ENCODE measurements around the gene CACHD1. TPM values are rescaled to one million over a fixed set of nuclear protein-coding genes. Genes with fewer than 3 reads are reported as not detected.

Gene CACHD1
- total RNA-seq, 1 experiment from 2014 or later, result 3.9 TPM

DNA sequence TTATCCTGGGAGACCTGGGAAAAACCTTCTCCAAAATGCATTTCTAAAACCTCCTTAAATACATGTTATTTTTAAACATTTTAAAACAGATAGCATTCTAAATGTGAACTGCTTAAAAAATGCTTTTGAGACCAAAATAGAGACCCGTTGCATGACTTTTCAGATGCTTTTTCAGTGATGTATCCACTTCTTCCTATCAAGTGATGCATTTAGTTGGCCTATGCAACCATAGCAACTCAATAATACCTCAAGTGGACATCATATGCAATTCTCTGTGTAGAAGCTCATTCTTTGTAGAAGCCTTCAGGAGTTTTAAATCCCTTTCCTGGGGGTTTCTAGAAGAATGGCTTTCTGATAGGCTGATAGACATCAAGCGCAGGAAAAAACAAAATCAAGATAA lies 180.5 kb downstream of the CACHD1 start:
- Mint-ChIP-seq H3K27ac (ENCODE audit: low read depth, unreplicated experiment) (no peak overlapping the region), H3K9me3 (ENCODE audit: unreplicated experiment) (no peaks in the 10 kb centered on the region), H3K4me3 (ENCODE audit: unreplicated experiment) (no peak overlapping the region), H3K4me1 (ENCODE audit: insufficient read depth, unreplicated experiment) (no peaks in the 10 kb centered on the region), H3K36me3 (ENCODE audit: insufficient read depth, unreplicated experiment) (peaks cover 6% of the 10 kb centered on the region), H3K27me3 (ENCODE audit: insufficient read depth, unreplicated experiment) (no peaks in the 10 kb centered on the region)
- intact Hi-C loops (cut with micrococcal nuclease), result no loop called here
- ChIA-PET POLR2A (no interaction called here), CTCF (interaction anchor here (1.2 kb wide), 1 partner anchor 31 kb away, joined by 3 read pairs; no protein-coding TSS in a partner anchor)
- DNase-seq (ENCODE audit: unreplicated experiment), result no peak
- no TSS peak for BruUV-seq (replicated peaks)
- TF ChIP-seq, protein P1, sequence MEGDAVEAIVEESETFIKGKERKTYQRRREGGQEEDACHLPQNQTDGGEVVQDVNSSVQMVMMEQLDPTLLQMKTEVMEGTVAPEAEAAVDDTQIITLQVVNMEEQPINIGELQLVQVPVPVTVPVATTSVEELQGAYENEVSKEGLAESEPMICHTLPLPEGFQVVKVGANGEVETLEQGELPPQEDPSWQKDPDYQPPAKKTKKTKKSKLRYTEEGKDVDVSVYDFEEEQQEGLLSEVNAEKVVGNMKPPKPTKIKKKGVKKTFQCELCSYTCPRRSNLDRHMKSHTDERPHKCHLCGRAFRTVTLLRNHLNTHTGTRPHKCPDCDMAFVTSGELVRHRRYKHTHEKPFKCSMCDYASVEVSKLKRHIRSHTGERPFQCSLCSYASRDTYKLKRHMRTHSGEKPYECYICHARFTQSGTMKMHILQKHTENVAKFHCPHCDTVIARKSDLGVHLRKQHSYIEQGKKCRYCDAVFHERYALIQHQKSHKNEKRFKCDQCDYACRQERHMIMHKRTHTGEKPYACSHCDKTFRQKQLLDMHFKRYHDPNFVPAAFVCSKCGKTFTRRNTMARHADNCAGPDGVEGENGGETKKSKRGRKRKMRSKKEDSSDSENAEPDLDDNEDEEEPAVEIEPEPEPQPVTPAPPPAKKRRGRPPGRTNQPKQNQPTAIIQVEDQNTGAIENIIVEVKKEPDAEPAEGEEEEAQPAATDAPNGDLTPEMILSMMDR (IDR thresholded peaks at IDR 0.05; ENCODE audit: unreplicated experiment), result no peak

DNA sequence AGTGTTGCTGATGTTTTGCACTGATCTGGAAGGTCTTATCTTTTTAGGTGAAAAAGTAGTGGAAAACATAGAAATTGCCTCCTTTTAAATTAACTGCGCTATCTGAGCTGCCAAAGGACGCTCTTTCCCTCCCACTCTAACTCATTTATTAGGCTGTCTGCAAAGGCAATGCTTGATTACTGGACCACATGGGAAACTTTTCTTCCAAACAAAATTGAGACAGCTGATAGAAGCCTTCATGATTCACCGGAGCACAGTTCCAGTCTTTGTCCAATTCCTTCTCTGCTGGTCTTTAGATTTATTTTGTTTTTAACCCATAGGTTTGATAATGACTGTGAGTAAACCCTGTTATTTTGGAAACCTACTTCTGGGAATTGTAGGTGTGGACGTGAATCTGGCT lies 181.9 kb downstream of the CACHD1 start:
- no TSS peak for BruUV-seq (replicated peaks)
- ChIA-PET CTCF (no interaction called here), POLR2A (interaction anchor here (0.7 kb wide), 1 partner anchor 9 kb away, joined by 3 read pairs; no protein-coding TSS in a partner anchor)
- intact Hi-C loops (cut with micrococcal nuclease), result no loop called here
- DNase-seq (ENCODE audit: unreplicated experiment), result no peak
- Mint-ChIP-seq H3K27ac (ENCODE audit: low read depth, unreplicated experiment) (no peak overlapping the region), H3K27me3 (ENCODE audit: insufficient read depth, unreplicated experiment) (no peaks in the 10 kb centered on the region), H3K4me3 (ENCODE audit: unreplicated experiment) (no peak overlapping the region), H3K4me1 (ENCODE audit: insufficient read depth, unreplicated experiment) (no peaks in the 10 kb centered on the region), H3K36me3 (ENCODE audit: insufficient read depth, unreplicated experiment) (no peaks in the 10 kb centered on the region), H3K9me3 (ENCODE audit: unreplicated experiment) (no peaks in the 10 kb centered on the region)
- TF ChIP-seq, protein P1 (IDR thresholded peaks at IDR 0.05; ENCODE audit: unreplicated experiment), result no peak

DNA sequence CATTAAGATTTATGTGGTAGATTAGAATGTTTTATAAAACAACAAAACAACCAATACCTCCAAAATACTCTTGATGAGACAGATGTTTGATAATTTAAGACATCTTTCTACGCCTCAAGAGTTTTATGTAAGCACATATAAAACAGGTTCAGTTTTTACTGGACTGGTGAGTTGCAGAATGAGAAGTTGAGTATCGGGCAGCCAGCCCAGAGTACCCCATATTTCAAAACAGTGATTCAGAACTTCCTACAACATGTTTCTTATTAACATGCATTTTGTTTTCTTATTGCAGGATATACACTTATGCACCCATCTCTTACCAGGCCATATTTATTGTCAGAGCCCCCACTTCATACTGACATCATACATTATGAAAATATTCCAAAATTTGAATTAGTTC lies 183.5 kb downstream of the CACHD1 start:
- DNase-seq (ENCODE audit: unreplicated experiment), result no peak
- Mint-ChIP-seq H3K36me3 (ENCODE audit: insufficient read depth, unreplicated experiment) (no peaks in the 10 kb centered on the region), H3K4me1 (ENCODE audit: insufficient read depth, unreplicated experiment) (no peaks in the 10 kb centered on the region), H3K27me3 (ENCODE audit: insufficient read depth, unreplicated experiment) (no peaks in the 10 kb centered on the region), H3K27ac (ENCODE audit: low read depth, unreplicated experiment) (no peak overlapping the region), H3K9me3 (ENCODE audit: unreplicated experiment) (no peaks in the 10 kb centered on the region), H3K4me3 (ENCODE audit: unreplicated experiment) (no peak overlapping the region)
- CTCF ChIA-PET, result interaction anchor here (1.0 to 1.5 kb wide), 2 partner anchors 11 to 381 kb away, joined by 3 to 4 read pairs; no protein-coding TSS in a partner anchor
- intact Hi-C loops (cut with micrococcal nuclease), result no loop called here
- TF ChIP-seq, protein P1 (IDR thresholded peaks at IDR 0.05; ENCODE audit: unreplicated experiment), result no peak
- POLR2A ChIA-PET, result no interaction called here
- BruUV-seq (replicated peaks), result no TSS peak

DNA sequence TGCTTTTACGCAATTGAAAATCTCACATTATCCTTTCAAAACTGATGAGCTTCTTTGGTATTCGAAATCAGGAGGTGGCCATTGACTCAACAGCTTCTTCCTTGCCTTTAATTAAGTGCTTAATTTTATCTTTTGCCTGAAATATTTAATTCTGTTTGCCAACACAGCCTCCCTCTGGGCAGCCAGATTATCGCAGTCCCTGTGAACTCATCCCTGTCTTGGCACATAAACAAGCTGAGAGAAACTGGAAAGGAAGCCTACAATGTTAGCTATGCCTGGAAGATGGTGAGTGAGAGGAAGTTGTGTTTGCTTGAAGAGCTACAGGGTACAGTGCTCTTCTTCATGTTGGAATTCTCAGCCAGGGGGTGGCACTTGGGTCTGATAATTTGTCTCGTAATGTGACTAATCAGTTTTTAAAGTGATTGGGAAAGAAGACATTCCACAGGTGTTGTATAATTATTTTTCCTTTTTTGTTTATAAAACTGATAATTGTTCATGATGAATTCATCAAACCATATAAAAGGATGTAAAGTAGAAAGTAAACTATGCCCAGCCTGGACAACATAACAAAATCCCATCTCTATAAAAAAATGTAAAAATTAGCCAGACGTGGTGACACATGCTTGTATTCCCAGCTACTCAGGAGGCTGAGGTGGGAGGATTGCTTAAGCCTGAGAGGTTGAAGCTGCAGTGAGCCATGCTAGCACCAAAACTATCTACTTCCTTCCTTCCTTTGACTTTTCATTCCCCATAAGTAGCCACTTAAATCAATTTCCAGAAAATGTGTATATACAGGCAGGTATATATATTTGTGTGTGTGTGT lies 184.8 kb downstream of the CACHD1 start:
- Mint-ChIP-seq H3K4me3 (ENCODE audit: unreplicated experiment) (no peak overlapping the region), H3K9me3 (ENCODE audit: unreplicated experiment) (no peaks in the 10 kb centered on the region), H3K27ac (ENCODE audit: low read depth, unreplicated experiment) (no peak overlapping the region), H3K4me1 (ENCODE audit: insufficient read depth, unreplicated experiment) (no peaks in the 10 kb centered on the region), H3K27me3 (ENCODE audit: insufficient read depth, unreplicated experiment) (no peaks in the 10 kb centered on the region), H3K36me3 (ENCODE audit: insufficient read depth, unreplicated experiment) (no peaks in the 10 kb centered on the region)
- no TSS peak for BruUV-seq (replicated peaks)
- ChIA-PET CTCF (interaction anchor here (0.7 to 1.5 kb wide), 6 partner anchors 17 to 383 kb away, joined by 3 to 4 read pairs (median 3); no protein-coding TSS in a partner anchor), POLR2A (interaction anchor here (0.8 to 0.9 kb wide), 2 partner anchors 101 to 386 kb away, joined by 3 to 4 read pairs; no protein-coding TSS in a partner anchor)
- DNase-seq (ENCODE audit: unreplicated experiment), result peak; percentile 27
- intact Hi-C loops (cut with micrococcal nuclease), result loop anchor here (1.0 kb wide), 1 partner anchor 385 kb away; no protein-coding TSS in a partner anchor
- TF ChIP-seq, protein P1 (IDR thresholded peaks at IDR 0.05; ENCODE audit: unreplicated experiment), result no peak
